Breast epithelium (tissue), 3 donors: ENCODE data around the gene RASSF1.

ENCODE experiments used
- CTCF ChIP-seq, 3 donors: fragments of 450-650 bp; IDR thresholded peaks; one replicate each; pipeline ENCODE4 v1.5.1; 2016 to 2017; ENCODE audit warnings: antibody characterized with exemption in 3 of 3, mild to moderate bottlenecking in 3 of 3, moderate library complexity in 3 of 3
- POLR2A ChIP-seq: fragments of 450-650 bp; IDR thresholded peaks from one replicate; pipeline ENCODE4 v1.6.1; 2016; ENCODE audit warnings: antibody characterized with exemption, mild to moderate bottlenecking, moderate library complexity

- TF ChIP-seq CTCF (IDR thresholded peaks at IDR 0.05) = no peak
- no peak for TF ChIP-seq POLR2A
These were observed 31.7 kb upstream of the RASSF1 start for GRCh38 chr3:50372349-50372748.
